NCI-H510A (cell line): ENCODE data around the gene RHBDL3.
"Not testable (repeated sequence)": the region's sequence is repeated elsewhere in the genome, so short reads cannot be mapped to it uniquely, and the experiment has no call there.

ENCODE experiments used
- DNase-seq: peaks from one replicate; lab custom pipeline; 2025; lab: John Stamatoyannopoulos, UW

RHBDL3 gene

GRCh38 chr17:32265192-32265923 lies at the start of gene RHBDL3:
Gene RHBDL3 (plus strand): TSS chr17:32265832. CDS start chr17:32266190, 358 bp downstream.
- DNase-seq: no peak

- DNase-seq: no peak
Measured at GRCh38 chr17:32222621-32223020, 43.0 kb upstream of the RHBDL3 start.

- DNase-seq: no peak
Measured at GRCh38 chr17:32223703-32224102, 41.9 kb upstream of the RHBDL3 start.

GRCh38 chr17:32226886-32227285 lies 38.7 kb upstream of the RHBDL3 start:
- no peak for DNase-seq

- DNase-seq: no peak
Measured at GRCh38 chr17:32227910-32228309, 37.7 kb upstream of the RHBDL3 start.

- no peak for DNase-seq
Measured at GRCh38 chr17:32235588-32235987, 30.0 kb upstream of the RHBDL3 start.

GRCh38 chr17:32239456-32239855 lies 26.2 kb upstream of the RHBDL3 start:
- DNase-seq: no peak

GRCh38 chr17:32240750-32241149 lies 24.9 kb upstream of the RHBDL3 start:
- DNase-seq: no peak

- no peak for DNase-seq
Measured at GRCh38 chr17:32241640-32242039, 24.0 kb upstream of the RHBDL3 start.

- DNase-seq: no peak
Measured at GRCh38 chr17:32249475-32249874, 16.2 kb upstream of the RHBDL3 start.

GRCh38 chr17:32253117-32253611 lies 12.5 kb upstream of the RHBDL3 start:
- peak; percentile 33 for DNase-seq

- no peak for DNase-seq
Measured at GRCh38 chr17:32256012-32256700, 9.5 kb upstream of the RHBDL3 start.

GRCh38 chr17:32256701-32257019 lies 9.0 kb upstream of the RHBDL3 start:
- no peak for DNase-seq

- DNase-seq: no peak
Measured at GRCh38 chr17:32258383-32259140, 7.1 kb upstream of the RHBDL3 start.

- no peak for DNase-seq
Measured at GRCh38 chr17:32259586-32259985, 6.0 kb upstream of the RHBDL3 start.

- no peak for DNase-seq
Measured at GRCh38 chr17:32261417-32261736, 4.3 kb upstream of the RHBDL3 start.

- DNase-seq: no peak
Measured at GRCh38 chr17:32261936-32262510, 3.6 kb upstream of the RHBDL3 start.

GRCh38 chr17:32263515-32263914 lies 2.1 kb upstream of the RHBDL3 start:
- not testable (repeated sequence) for DNase-seq

- no peak for DNase-seq
Measured at GRCh38 chr17:32264140-32264799, 1.4 kb upstream of the RHBDL3 start.

- DNase-seq: no peak
Measured at GRCh38 chr17:32264823-32265191, 825 bp upstream of the RHBDL3 start.

GRCh38 chr17:32266051-32266388 lies 388 bp downstream of the RHBDL3 start:
- DNase-seq: no peak
